ENCODE measurements around the gene LYPLAL1. TPM values are rescaled to one million over a fixed set of nuclear protein-coding genes. Genes with fewer than 3 reads are reported as not detected.

Gene LYPLAL1
- polyA plus RNA-seq, 1 of the 3 experiments (the other 2 are of a cell fraction): 11.2 TPM

DNA sequence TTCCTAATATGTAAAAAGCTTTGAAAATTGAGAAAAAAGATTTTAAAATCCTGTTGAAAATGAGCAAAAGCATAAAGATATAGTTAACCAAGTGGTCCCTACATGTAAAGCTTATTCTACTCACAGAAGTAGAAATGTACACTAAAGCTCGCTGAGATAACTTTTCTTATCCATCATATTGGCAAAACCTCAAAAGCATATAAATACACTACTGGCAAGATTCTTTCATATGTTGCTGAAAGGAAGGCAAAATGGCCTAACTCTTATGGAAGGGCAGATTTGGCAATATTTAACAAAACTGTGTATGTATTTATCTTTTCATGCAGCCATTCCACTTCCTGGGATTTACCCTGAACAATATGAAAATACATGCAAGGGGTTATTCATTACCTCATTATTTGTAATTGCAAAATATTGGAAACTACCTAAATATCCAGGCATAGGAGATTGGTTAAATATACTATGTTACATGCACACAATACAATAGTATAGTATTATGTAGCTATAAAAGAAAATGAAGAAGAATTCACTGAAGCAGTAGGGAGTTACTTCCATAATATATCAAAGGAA lies 43.2 kb upstream of the LYPLAL1 start (continued):
- TF ChIP-seq, protein P1, sequence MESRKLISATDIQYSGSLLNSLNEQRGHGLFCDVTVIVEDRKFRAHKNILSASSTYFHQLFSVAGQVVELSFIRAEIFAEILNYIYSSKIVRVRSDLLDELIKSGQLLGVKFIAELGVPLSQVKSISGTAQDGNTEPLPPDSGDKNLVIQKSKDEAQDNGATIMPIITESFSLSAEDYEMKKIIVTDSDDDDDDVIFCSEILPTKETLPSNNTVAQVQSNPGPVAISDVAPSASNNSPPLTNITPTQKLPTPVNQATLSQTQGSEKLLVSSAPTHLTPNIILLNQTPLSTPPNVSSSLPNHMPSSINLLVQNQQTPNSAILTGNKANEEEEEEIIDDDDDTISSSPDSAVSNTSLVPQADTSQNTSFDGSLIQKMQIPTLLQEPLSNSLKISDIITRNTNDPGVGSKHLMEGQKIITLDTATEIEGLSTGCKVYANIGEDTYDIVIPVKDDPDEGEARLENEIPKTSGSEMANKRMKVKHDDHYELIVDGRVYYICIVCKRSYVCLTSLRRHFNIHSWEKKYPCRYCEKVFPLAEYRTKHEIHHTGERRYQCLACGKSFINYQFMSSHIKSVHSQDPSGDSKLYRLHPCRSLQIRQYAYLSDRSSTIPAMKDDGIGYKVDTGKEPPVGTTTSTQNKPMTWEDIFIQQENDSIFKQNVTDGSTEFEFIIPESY (IDR thresholded peaks at IDR 0.05; ENCODE audit: borderline replicate concordance, low read depth): no peak
- TF ChIP-seq PBX3 (IDR thresholded peaks at IDR 0.05): no peak
- no peak for TF ChIP-seq RCOR1 (IDR thresholded peaks at IDR 0.05; ENCODE audit: low read length)
- TF ChIP-seq FOXM1 (IDR thresholded peaks at IDR 0.05; ENCODE audit: low read depth): no peak
- no peak for TF ChIP-seq FOXJ3 (CRISPR knock-in tag; IDR thresholded peaks at IDR 0.05)

DNA sequence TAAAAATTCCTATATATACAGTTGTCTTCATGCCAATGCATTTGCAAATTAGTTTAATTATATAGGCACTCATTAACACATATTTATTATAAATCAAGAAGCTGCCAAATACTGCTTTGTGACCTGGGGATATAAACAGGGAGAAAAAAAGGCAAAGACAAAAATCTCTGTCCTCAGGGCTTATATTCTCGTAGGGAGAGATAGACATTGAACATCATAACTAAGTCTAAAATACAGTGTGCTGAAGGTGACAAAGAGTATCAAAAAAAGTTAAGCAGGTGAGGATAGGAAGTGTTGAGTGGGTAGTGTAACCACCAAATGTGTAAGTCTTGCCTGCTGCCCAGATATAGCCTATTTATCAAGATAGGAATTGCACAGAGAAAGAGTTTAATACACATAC lies 40.7 kb upstream of the LYPLAL1 start:
- Histone ChIP-seq H3K27ac (ENCODE audit: low read depth in 2 of 2, low read length in 1 of 2) (no peak overlapping the region), H3K9ac (no peak overlapping the region), H3F3A (replicated peaks; ENCODE audit: insufficient read depth) (no peaks in the 10 kb centered on the region), H3K4me1 (ENCODE audit: control insufficient read depth in 1 of 2, insufficient read depth in 2 of 2, low read depth in 1 of 2, low read length in 1 of 2) (no peaks in the 10 kb centered on the region; a peak in 1 of 4 replicates), H3K9me3 (peaks cover 10% of the 10 kb centered on the region; the same call in 1 of the 2 replicates), H3K27me3 (ENCODE audit: insufficient read depth) (no peaks in the 10 kb centered on the region), H3K36me3 (replicated peaks in 1 of 2; ENCODE audit: control insufficient read depth in 1 of 2, insufficient read depth in 2 of 2, low read length in 1 of 2) (peaks cover 0 to 4% of the 10 kb centered on the region in 2 experiments), H3K9me2 (no peaks in the 10 kb centered on the region), H2AFZ (ENCODE audit: low read depth) (no peak overlapping the region), H3K79me2 (ENCODE audit: insufficient read depth) (no peaks in the 10 kb centered on the region), H4K20me1 (ENCODE audit: insufficient read depth) (no peaks in the 10 kb centered on the region), H3K4me3 (ENCODE audit: low read depth in 2 of 2, low read length in 1 of 2) (no peak overlapping the region), H3K4me2 (no peak overlapping the region)
- 91% methylated on average over 1 of the region's 1 CpG for WGBS (ENCODE audit: low lambda C conversion rate)
- no peak for TF ChIP-seq PBX3 (IDR thresholded peaks at IDR 0.05)
- TF ChIP-seq NRF1 (IDR thresholded peaks at IDR 0.05; ENCODE audit: low read depth, low read length): no peak
- DNase-seq: no peak
- ChIA-PET CTCF (interaction anchor here (1.7 kb wide), 1 partner anchor 11 kb away, joined by 4 read pairs; no protein-coding TSS in a partner anchor), POLR2A (no interaction called here)

GRCh38 chr1:219138747-219139146 lies 34.9 kb upstream of the LYPLAL1 start:
- TF ChIP-seq RCOR1 (IDR thresholded peaks at IDR 0.05; ENCODE audit: low read length) (no peak), TEAD4 (IDR thresholded peaks at IDR 0.05; ENCODE audit: borderline replicate concordance, insufficient read depth) (no peak), GABPA (IDR thresholded peaks at IDR 0.05; ENCODE audit: low read depth) (no peak), SIN3A (IDR thresholded peaks at IDR 0.05; ENCODE audit: borderline replicate concordance, low read depth, low read length) (no peak), RFX5 (IDR thresholded peaks at IDR 0.05; ENCODE audit: low read length) (no peak), NFIC (IDR thresholded peaks at IDR 0.05; ENCODE audit: borderline replicate concordance) (no peak), RXRA (IDR thresholded peaks at IDR 0.05; ENCODE audit: borderline replicate concordance, low read depth) (no peak), MXI1 (IDR thresholded peaks at IDR 0.05; ENCODE audit: low read depth, low read length) (no peak)
- TF ChIP-seq, protein P2, sequence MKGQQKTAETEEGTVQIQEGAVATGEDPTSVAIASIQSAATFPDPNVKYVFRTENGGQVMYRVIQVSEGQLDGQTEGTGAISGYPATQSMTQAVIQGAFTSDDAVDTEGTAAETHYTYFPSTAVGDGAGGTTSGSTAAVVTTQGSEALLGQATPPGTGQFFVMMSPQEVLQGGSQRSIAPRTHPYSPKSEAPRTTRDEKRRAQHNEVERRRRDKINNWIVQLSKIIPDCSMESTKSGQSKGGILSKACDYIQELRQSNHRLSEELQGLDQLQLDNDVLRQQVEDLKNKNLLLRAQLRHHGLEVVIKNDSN (IDR thresholded peaks at IDR 0.05; ENCODE audit: borderline replicate concordance, low read depth): no peak
- TF ChIP-seq, protein P1 (IDR thresholded peaks at IDR 0.05; ENCODE audit: borderline replicate concordance, low read depth): no peak
- Histone ChIP-seq H3K9me2 (no peaks in the 10 kb centered on the region), H3K4me3 (ENCODE audit: low read depth in 2 of 2, low read length in 1 of 2) (no peak overlapping the region), H2AFZ (ENCODE audit: low read depth) (no peak overlapping the region), H3K36me3 (replicated peaks in 1 of 2; ENCODE audit: control insufficient read depth in 1 of 2, insufficient read depth in 2 of 2, low read length in 1 of 2) (no peaks in the 10 kb centered on the region), H3K27me3 (ENCODE audit: insufficient read depth) (no peaks in the 10 kb centered on the region), H3K4me2 (no peak overlapping the region), H3F3A (replicated peaks; ENCODE audit: insufficient read depth) (peaks cover 8% of the 10 kb centered on the region), H4K20me1 (ENCODE audit: insufficient read depth) (no peaks in the 10 kb centered on the region), H3K9ac (no peak overlapping the region), H3K9me3 (peaks cover 10% of the 10 kb centered on the region; the same call in 1 of the 2 replicates), H3K79me2 (ENCODE audit: insufficient read depth) (no peaks in the 10 kb centered on the region), H3K27ac (ENCODE audit: low read depth in 2 of 2, low read length in 1 of 2) (no peak overlapping the region), H3K4me1 (ENCODE audit: control insufficient read depth in 1 of 2, insufficient read depth in 2 of 2, low read depth in 1 of 2, low read length in 1 of 2) (peaks cover 0 to 10% of the 10 kb centered on the region in 2 experiments; a peak in 2 of 4 replicates)
- 85% methylated on average over 3 of the region's 3 CpGs for WGBS (ENCODE audit: low lambda C conversion rate)
- CTCF ChIA-PET: interaction anchor here (1.0 to 1.6 kb wide), 2 partner anchors 14 to 674 kb away, joined by 3 read pairs; no protein-coding TSS in a partner anchor
- POLR2A ChIA-PET: no interaction called here
- no peak for DNase-seq
